ENCODE results near the gene EPHA3. TPM values are rescaled to one million over a fixed set of nuclear protein-coding genes. Genes with fewer than 3 reads are reported as not detected.
A peak's percentile ranks its signal among the peaks of the same experiment; 100 is the strongest.

EPHA3 gene
- total RNA-seq, 1 donor from 2014 or later = 5.0 TPM

- DNase-seq (ENCODE audit: low read depth) (no peak), FAIRE-seq (no peak)
- TF ChIP-seq EZH2 (IDR thresholded peaks at IDR 0.05; ENCODE audit: insufficient read depth, low read length) = no peak
- no peak for TF ChIP-seq CTCF (IDR thresholded peaks at IDR 0.05; ENCODE audit: insufficient read depth, low read depth, low read length)
- Histone ChIP-seq H3K4me2 (ENCODE audit: low read length) (no peak overlapping the region), H3K4me1 (ENCODE audit: insufficient read depth, low read length) (no peaks in the 10 kb centered on the region), H3K9ac (ENCODE audit: low read length) (no peak overlapping the region), H3K27me3 (ENCODE audit: insufficient read depth, low read length) (no peaks in the 10 kb centered on the region), H3K79me2 (ENCODE audit: insufficient read depth, low read length) (no peaks in the 10 kb centered on the region), H3K36me3 (ENCODE audit: insufficient read depth, low read length) (no peaks in the 10 kb centered on the region), H4K20me1 (ENCODE audit: insufficient read depth, low read length) (no peaks in the 10 kb centered on the region), H3K4me3 (ENCODE audit: insufficient read depth, low read depth, low read length) (no peak overlapping the region), H3K27ac (ENCODE audit: low read depth, low read length) (no peak overlapping the region), H2AFZ (ENCODE audit: low read depth, low read length) (no peak overlapping the region), H3K9me3 (ENCODE audit: insufficient read depth, low read depth, low read length) (no peaks in the 10 kb centered on the region)
- no peaks in the 10 kb centered on the region for H3K36me3 Mint-ChIP-seq (ENCODE audit: low read depth, unreplicated experiment)
- H3K4me1 Mint-ChIP-seq (ENCODE audit: low read depth, unreplicated experiment) = no peaks in the 10 kb centered on the region
- H3K4me3 Mint-ChIP-seq (ENCODE audit: unreplicated experiment) = no peak overlapping the region
- no peaks in the 10 kb centered on the region for H3K27me3 Mint-ChIP-seq (ENCODE audit: low read depth, unreplicated experiment)
- H3K9me3 Mint-ChIP-seq (ENCODE audit: unreplicated experiment) = no peaks in the 10 kb centered on the region
- no peak overlapping the region for H3K27ac Mint-ChIP-seq (ENCODE audit: unreplicated experiment)
Measured at GRCh38 chr3:89446593-89446992, 339.2 kb downstream of the EPHA3 start.

- TF ChIP-seq EZH2 (IDR thresholded peaks at IDR 0.05; ENCODE audit: insufficient read depth, low read length) (no peak), CTCF (IDR thresholded peaks at IDR 0.05; ENCODE audit: insufficient read depth, low read depth, low read length) (no peak)
- no peak overlapping the region for H3K27ac ChIP-seq (ENCODE audit: low read depth, low read length)
- FAIRE-seq = no peak
- no peaks in the 10 kb centered on the region for H3K27me3 Mint-ChIP-seq (ENCODE audit: low read depth, unreplicated experiment)
- DNase-seq (ENCODE audit: low read depth) = peak; percentile 19
- H3K9ac ChIP-seq (ENCODE audit: low read length) = no peak overlapping the region
- H3K27ac Mint-ChIP-seq (ENCODE audit: unreplicated experiment) = no peak overlapping the region
- no peaks in the 10 kb centered on the region for H3K9me3 ChIP-seq (ENCODE audit: insufficient read depth, low read depth, low read length)
- no peaks in the 10 kb centered on the region for H3K9me3 Mint-ChIP-seq (ENCODE audit: unreplicated experiment)
- no peaks in the 10 kb centered on the region for H4K20me1 ChIP-seq (ENCODE audit: insufficient read depth, low read length)
- H3K4me1 Mint-ChIP-seq (ENCODE audit: low read depth, unreplicated experiment) = no peaks in the 10 kb centered on the region
- no peak overlapping the region for H3K4me3 ChIP-seq (ENCODE audit: insufficient read depth, low read depth, low read length)
- no peaks in the 10 kb centered on the region for H3K27me3 ChIP-seq (ENCODE audit: insufficient read depth, low read length)
- no peaks in the 10 kb centered on the region for H3K36me3 ChIP-seq (ENCODE audit: insufficient read depth, low read length)
- no peak overlapping the region for H3K4me3 Mint-ChIP-seq (ENCODE audit: unreplicated experiment)
- no peaks in the 10 kb centered on the region for H3K79me2 ChIP-seq (ENCODE audit: insufficient read depth, low read length)
- no peak overlapping the region for H3K4me2 ChIP-seq (ENCODE audit: low read length)
- no peaks in the 10 kb centered on the region for H3K36me3 Mint-ChIP-seq (ENCODE audit: low read depth, unreplicated experiment)
- H2AFZ ChIP-seq (ENCODE audit: low read depth, low read length) = no peak overlapping the region
- no peaks in the 10 kb centered on the region for H3K4me1 ChIP-seq (ENCODE audit: insufficient read depth, low read length)
Measured at GRCh38 chr3:89447243-89447642, 339.8 kb downstream of the EPHA3 start.

- Histone ChIP-seq H3K79me2 (ENCODE audit: insufficient read depth, low read length) (no peaks in the 10 kb centered on the region), H3K36me3 (ENCODE audit: insufficient read depth, low read length) (no peaks in the 10 kb centered on the region), H2AFZ (ENCODE audit: low read depth, low read length) (no peak overlapping the region), H3K27ac (ENCODE audit: low read depth, low read length) (no peak overlapping the region), H3K4me3 (ENCODE audit: insufficient read depth, low read depth, low read length) (no peak overlapping the region), H3K4me2 (ENCODE audit: low read length) (no peak overlapping the region), H4K20me1 (ENCODE audit: insufficient read depth, low read length) (no peaks in the 10 kb centered on the region), H3K9ac (ENCODE audit: low read length) (no peak overlapping the region), H3K9me3 (ENCODE audit: insufficient read depth, low read depth, low read length) (no peaks in the 10 kb centered on the region), H3K4me1 (ENCODE audit: insufficient read depth, low read length) (no peaks in the 10 kb centered on the region), H3K27me3 (ENCODE audit: insufficient read depth, low read length) (no peaks in the 10 kb centered on the region)
- Mint-ChIP-seq H3K4me3 (ENCODE audit: unreplicated experiment) (no peak overlapping the region), H3K9me3 (ENCODE audit: unreplicated experiment) (no peaks in the 10 kb centered on the region), H3K27ac (ENCODE audit: unreplicated experiment) (no peak overlapping the region), H3K27me3 (ENCODE audit: low read depth, unreplicated experiment) (no peaks in the 10 kb centered on the region), H3K36me3 (ENCODE audit: low read depth, unreplicated experiment) (no peaks in the 10 kb centered on the region), H3K4me1 (ENCODE audit: low read depth, unreplicated experiment) (no peaks in the 10 kb centered on the region)
- no peak for FAIRE-seq
- TF ChIP-seq CTCF (IDR thresholded peaks at IDR 0.05; ENCODE audit: insufficient read depth, low read depth, low read length) (no peak), EZH2 (IDR thresholded peaks at IDR 0.05; ENCODE audit: insufficient read depth, low read length) (no peak)
- DNase-seq (ENCODE audit: low read depth) = no peak
Measured at GRCh38 chr3:89449086-89449485, 341.7 kb downstream of the EPHA3 start.

Data from astrocyte (in vitro differentiated cells and primary cell).